Mesenchymal stem cell (in vitro differentiated cells and primary cell): ENCODE measurements around the gene UCN.
"Not testable (repeated sequence)": the region's sequence is repeated elsewhere in the genome, so short reads cannot be mapped to it uniquely, and the experiment has no call there.

Source experiments
- DNase-seq: peaks from one replicate; pipeline ENCODE4 v3.0.0-alpha.2; 2013
- H2AFZ ChIP-seq: one replicate; pipeline ENCODE4 v1.6.1; 2013; ENCODE audit warnings: low read depth, mild to moderate bottlenecking, control low read depth, inconsistent platforms, low read length, moderate library complexity
- H2AK5ac ChIP-seq: 2 replicates; pipeline ENCODE4 v1.6.1; 2013; ENCODE audit warnings: low read length, moderate library complexity, mild to moderate bottlenecking, inconsistent platforms; ENCODE audit not compliant: severe bottlenecking
- H2BK120ac ChIP-seq: one replicate; pipeline ENCODE4 v1.6.1; 2013; ENCODE audit warnings: low read depth, mild to moderate bottlenecking, inconsistent platforms, low read length, moderate library complexity
- H2BK12ac ChIP-seq, 2 experiments: one replicate each; pipeline ENCODE4 v1.6.1; 2013; ENCODE audit warnings: inconsistent platforms in 2 of 2, low read length in 2 of 2, mild to moderate bottlenecking in 2 of 2, moderate library complexity in 2 of 2, control low read depth in 1 of 2
- H2BK15ac ChIP-seq: one replicate; pipeline ENCODE4 v1.6.1; 2013; ENCODE audit warnings: mild to moderate bottlenecking, low read depth, inconsistent platforms; ENCODE audit not compliant: poor library complexity, severe bottlenecking
- H2BK5ac ChIP-seq: 2 replicates; pipeline ENCODE4 v1.6.1; 2013; ENCODE audit warnings: low read depth, mild to moderate bottlenecking, low read length, control low read depth, inconsistent platforms; ENCODE audit not compliant: poor library complexity, severe bottlenecking
- H3K14ac ChIP-seq, 2 experiments: one replicate each; pipeline ENCODE4 v1.6.1; 2013; ENCODE audit warnings: inconsistent platforms in 2 of 2, low read length in 2 of 2, control low read depth in 1 of 2, mild to moderate bottlenecking in 1 of 2, moderate library complexity in 1 of 2
- H3K18ac ChIP-seq, 2 experiments: one replicate each; pipeline ENCODE4 v1.6.1; 2013; ENCODE audit warnings: inconsistent platforms in 2 of 2, low read length in 2 of 2, control low read depth in 1 of 2, low read depth in 1 of 2, mild to moderate bottlenecking in 1 of 2
- H3K23ac ChIP-seq, 2 experiments: one replicate each; pipeline ENCODE4 v1.6.1; 2013; ENCODE audit warnings: inconsistent platforms in 2 of 2, low read length in 2 of 2, mild to moderate bottlenecking in 2 of 2, moderate library complexity in 2 of 2, control low read depth in 1 of 2
- H3K27ac ChIP-seq: 2 replicates; pipeline ENCODE4 v1.5.1; 2013; ENCODE audit warnings: mild to moderate bottlenecking, moderate library complexity, low read length, control low read depth, inconsistent platforms; ENCODE audit not compliant: poor library complexity, severe bottlenecking
- H3K27me3 ChIP-seq, 2 experiments: 2 replicates each; pipeline versions ENCODE4 v1.6.1 to v1.7.0; 2013; ENCODE audit warnings: low read length in 2 of 2, mild to moderate bottlenecking in 2 of 2, moderate library complexity in 2 of 2, control low read depth in 1 of 2, inconsistent platforms in 1 of 2; ENCODE audit not compliant: control insufficient read depth in 1 of 2, insufficient read depth in 1 of 2
- H3K36me3 ChIP-seq, 2 experiments: 2 replicates each; pipeline versions ENCODE4 v1.6.1 to v1.7.0; 2013; ENCODE audit warnings: low read length in 2 of 2, control low read depth in 1 of 2, inconsistent platforms in 1 of 2, low read depth in 1 of 2, mild to moderate bottlenecking in 1 of 2; ENCODE audit not compliant: insufficient read depth in 2 of 2, control insufficient read depth in 1 of 2
- H3K4ac ChIP-seq, 2 experiments: one replicate each; pipeline ENCODE4 v1.6.1; 2013; ENCODE audit warnings: inconsistent platforms in 2 of 2, low read length in 2 of 2, mild to moderate bottlenecking in 2 of 2, moderate library complexity in 2 of 2, control low read depth in 1 of 2, low read depth in 1 of 2
- H3K4me1 ChIP-seq: 2 replicates; pipeline ENCODE4 v1.6.1; 2013; ENCODE audit warnings: low read depth, low read length, control low read depth; ENCODE audit not compliant: control insufficient read depth, insufficient read depth
- H3K4me2 ChIP-seq: 2 replicates; pipeline ENCODE4 v1.6.1; 2013; ENCODE audit warnings: low read length, mild to moderate bottlenecking, inconsistent platforms; ENCODE audit not compliant: poor library complexity, severe bottlenecking
- H3K4me3 ChIP-seq, 2 experiments: 2 replicates each; pipeline versions ENCODE4 v1.5.1 to v1.7.0; 2013; ENCODE audit warnings: low read length in 2 of 2, mild to moderate bottlenecking in 2 of 2, control low read depth in 1 of 2, low read depth in 1 of 2; ENCODE audit not compliant: insufficient read depth in 1 of 2
- H3K79me1 ChIP-seq: replicated peaks from 2 replicates; pipeline ENCODE4 v1.6.1; 2013; ENCODE audit warnings: mild to moderate bottlenecking, control low read depth, low read length, inconsistent platforms; ENCODE audit not compliant: poor library complexity, severe bottlenecking
- H3K9ac ChIP-seq: 2 replicates; pipeline ENCODE4 v1.7.0; 2013; ENCODE audit warnings: mild to moderate bottlenecking, low read length, moderate library complexity
- H3K9me3 ChIP-seq: 2 replicates; pipeline ENCODE4 v1.7.0; 2013; ENCODE audit warnings: mild to moderate bottlenecking, low read length; ENCODE audit not compliant: control insufficient read depth
- H4K8ac ChIP-seq: one replicate; pipeline ENCODE4 v1.6.1; 2013; ENCODE audit warnings: inconsistent platforms, mild to moderate bottlenecking, low read length, moderate library complexity
- H4K91ac ChIP-seq: one replicate; pipeline ENCODE4 v1.6.1; 2013; ENCODE audit warnings: mild to moderate bottlenecking, low read length, inconsistent platforms
- WGBS: methylation state at CpG from one replicate; pipeline ENCODE4 v1.1.7; 2013; ENCODE audit warnings: mixed read lengths; 5-methylcytosine and 5-hydroxymethylcytosine counted together

UCN gene

DNA sequence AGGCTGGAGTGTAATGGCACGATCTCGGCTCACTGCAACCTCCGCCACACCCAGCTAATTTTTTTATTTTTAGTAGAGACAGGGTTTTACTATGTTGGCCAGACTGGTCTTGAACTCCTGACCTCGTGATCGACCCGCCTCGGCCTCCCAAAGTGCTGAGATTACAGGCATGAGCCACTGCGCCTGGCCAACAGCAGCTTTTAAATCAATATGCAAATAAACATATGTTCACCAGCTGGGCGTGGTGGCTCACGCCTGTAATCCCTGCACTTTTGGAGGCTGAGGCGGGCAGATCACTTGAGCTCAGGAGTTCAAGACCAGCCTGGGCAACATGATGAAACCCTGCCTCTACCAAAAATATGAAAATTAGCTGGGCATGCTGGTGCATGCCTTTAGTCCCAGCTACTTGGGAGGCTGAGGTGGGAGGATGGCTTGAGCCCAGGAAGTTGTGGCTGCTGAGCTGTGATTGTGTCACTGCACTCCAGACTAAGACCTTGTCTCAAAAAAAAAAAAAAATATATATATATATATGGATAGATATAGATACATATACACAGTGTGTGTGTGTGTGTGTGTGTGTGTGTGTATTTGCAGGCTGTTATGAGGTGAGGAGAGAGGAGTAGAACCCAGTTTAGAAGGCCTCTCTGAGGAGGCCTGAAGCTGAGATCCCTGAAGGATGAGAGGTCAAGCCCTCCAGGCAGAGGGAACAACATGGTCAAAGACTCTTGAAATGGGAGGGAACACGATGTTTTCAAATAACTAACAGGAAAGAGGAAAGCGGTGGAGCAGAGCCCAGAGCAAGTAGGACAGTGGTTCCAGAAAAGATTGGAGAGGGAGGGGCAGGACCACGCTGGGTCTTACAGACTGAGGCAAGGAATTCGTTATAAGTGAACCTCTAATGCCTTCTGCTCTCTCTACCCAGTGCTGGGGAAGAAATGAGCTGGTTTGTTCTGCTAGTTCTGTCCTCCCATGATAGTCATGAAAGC lies 35.4 kb downstream of the UCN start:
- not testable (repeated sequence) for H3K18ac ChIP-seq, H2AFZ ChIP-seq, H2BK15ac ChIP-seq, DNase-seq, H2AK5ac ChIP-seq, H2BK5ac ChIP-seq, H4K91ac ChIP-seq, H3K9ac ChIP-seq, H3K4me2 ChIP-seq, H2BK12ac ChIP-seq, H3K79me1 ChIP-seq, H3K14ac ChIP-seq, H3K23ac ChIP-seq, H4K8ac ChIP-seq, H3K4me1 ChIP-seq, H3K9me3 ChIP-seq, H3K4me3 ChIP-seq, H2BK120ac ChIP-seq, H3K36me3 ChIP-seq, H3K4ac ChIP-seq, H3K27ac ChIP-seq
- peaks cover 50 to 51% of the 10 kb centered on the region in 2 experiments for H3K27me3 ChIP-seq
- WGBS, result 86% methylated on average over 12 of the region's 15 CpGs

DNA sequence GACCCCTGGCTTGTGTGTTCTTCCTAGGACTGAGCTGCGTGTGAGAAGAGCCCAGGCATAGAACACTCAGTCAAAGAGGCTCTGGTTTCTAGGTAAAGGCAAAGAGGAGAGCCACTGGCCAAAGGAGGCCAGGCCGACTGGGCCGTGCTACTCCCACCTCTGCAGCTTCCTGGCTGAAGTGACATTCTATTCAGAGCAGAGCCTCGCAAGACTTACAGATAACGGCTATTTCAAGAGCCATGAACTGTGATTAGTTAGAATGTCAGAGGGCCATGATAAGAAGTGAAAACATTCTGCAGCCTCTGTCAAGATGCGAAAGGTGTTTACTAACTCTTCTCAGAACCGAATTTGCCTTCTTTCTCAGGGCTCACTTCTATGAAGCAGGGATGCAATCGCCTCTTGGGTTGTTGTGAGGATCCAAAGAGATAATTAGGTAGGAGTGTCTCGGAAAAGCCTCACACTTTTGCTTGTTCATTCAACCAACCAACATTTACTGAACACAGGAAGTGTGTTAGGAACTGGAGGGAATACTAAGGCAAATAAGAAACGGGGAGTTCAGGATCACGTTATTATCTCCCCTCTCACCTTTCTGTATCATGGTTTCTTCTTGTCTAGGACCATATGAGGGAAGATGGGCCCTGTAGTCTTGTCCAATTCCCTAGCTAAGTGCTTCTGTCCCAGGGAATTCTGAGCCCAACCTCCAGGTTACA lies 36.5 kb downstream of the UCN start:
- no peak overlapping the region for H2BK5ac ChIP-seq
- no peak overlapping the region for H2BK15ac ChIP-seq
- 27% methylated on average over 8 of the region's 11 CpGs for WGBS
- no peak overlapping the region for H3K4ac ChIP-seq
- H4K91ac ChIP-seq, result no peak overlapping the region
- H3K27ac ChIP-seq, result no peak overlapping the region
- peaks cover 52 to 53% of the 10 kb centered on the region in 2 experiments for H3K27me3 ChIP-seq
- H2BK12ac ChIP-seq, result no peak overlapping the region
- no peak overlapping the region for H3K4me3 ChIP-seq
- no peak overlapping the region for H2AK5ac ChIP-seq
- no peak overlapping the region for H4K8ac ChIP-seq
- no peak overlapping the region for H3K23ac ChIP-seq
- no peak overlapping the region for H2AFZ ChIP-seq
- no peak overlapping the region for H3K4me2 ChIP-seq
- H3K18ac ChIP-seq, result no peak overlapping the region
- no peaks in the 10 kb centered on the region for H3K9me3 ChIP-seq
- no peak overlapping the region for H3K9ac ChIP-seq
- no peak for DNase-seq
- no peaks in the 10 kb centered on the region for H3K36me3 ChIP-seq
- H3K79me1 ChIP-seq, result no peaks in the 10 kb centered on the region
- H2BK120ac ChIP-seq, result no peak overlapping the region
- no peaks in the 10 kb centered on the region for H3K4me1 ChIP-seq
- H3K14ac ChIP-seq, result no peak overlapping the region

DNA sequence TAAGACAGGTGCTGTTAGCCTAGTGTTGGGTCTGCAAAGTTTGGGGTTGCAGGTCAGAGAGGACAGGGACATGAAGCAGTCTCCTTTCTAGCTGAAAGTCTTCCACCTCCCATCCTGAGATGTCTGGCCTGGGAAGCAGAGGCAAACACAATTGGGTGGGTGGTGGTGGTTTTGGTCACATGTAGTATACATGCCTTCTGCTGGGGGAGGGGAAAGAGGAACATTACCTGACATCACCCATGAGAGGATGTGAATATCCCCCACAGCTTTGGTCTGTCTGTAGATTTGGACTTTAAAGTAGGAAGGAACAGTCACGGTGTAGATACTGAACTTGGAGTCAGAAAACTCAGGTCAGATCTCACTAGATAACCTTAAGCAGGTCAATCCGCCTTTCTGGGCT lies 37.6 kb downstream of the UCN start:
- no peak for DNase-seq
- Histone ChIP-seq H3K27ac (no peak overlapping the region), H3K14ac (no peak overlapping the region), H3K4ac (no peak overlapping the region), H3K9me3 (no peaks in the 10 kb centered on the region), H3K27me3 (peaks cover 54 to 56% of the 10 kb centered on the region in 2 experiments), H4K8ac (no peak overlapping the region), H2BK5ac (no peak overlapping the region), H2BK120ac (no peak overlapping the region), H2BK12ac (no peak overlapping the region), H2AK5ac (no peak overlapping the region), H2BK15ac (no peak overlapping the region), H3K23ac (no peak overlapping the region), H3K9ac (no peak overlapping the region), H3K4me1 (no peaks in the 10 kb centered on the region), H3K36me3 (no peaks in the 10 kb centered on the region), H3K4me2 (no peak overlapping the region), H2AFZ (no peak overlapping the region), H3K18ac (no peak overlapping the region), H4K91ac (no peak overlapping the region), H3K79me1 (no peaks in the 10 kb centered on the region), H3K4me3 (no peak overlapping the region)
- 95% methylated on average over 2 of the region's 2 CpGs for WGBS

DNA sequence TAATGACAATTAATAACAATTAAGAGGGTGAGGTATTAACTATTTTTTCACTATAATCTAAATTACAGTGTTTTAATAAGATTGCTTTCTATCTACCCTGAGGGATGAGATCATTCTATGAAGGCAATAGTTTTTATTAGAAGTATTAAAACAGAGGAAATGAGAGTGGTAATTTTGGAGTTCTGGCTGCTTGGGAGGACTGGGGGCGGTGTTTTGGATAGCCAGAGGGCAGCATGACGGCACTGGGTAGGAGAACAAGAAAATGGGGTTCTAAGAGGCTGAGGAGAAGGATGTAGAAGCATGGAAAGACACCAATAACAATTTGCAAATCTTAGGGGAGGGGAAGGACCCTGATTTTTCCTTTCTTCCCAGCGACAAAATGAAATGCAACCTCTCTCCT lies 38.1 kb downstream of the UCN start:
- no peaks in the 10 kb centered on the region for H3K79me1 ChIP-seq
- no peak overlapping the region for H3K4me2 ChIP-seq
- H3K14ac ChIP-seq, result no peak overlapping the region
- H3K4me3 ChIP-seq, result no peak overlapping the region
- H4K91ac ChIP-seq, result no peak overlapping the region
- no peak for DNase-seq
- H2BK15ac ChIP-seq, result no peak overlapping the region
- peaks cover under 1% of the 10 kb centered on the region for H3K4me1 ChIP-seq
- H4K8ac ChIP-seq, result no peak overlapping the region
- 98% methylated on average over 2 of the region's 3 CpGs for WGBS
- H2AK5ac ChIP-seq, result no peak overlapping the region
- no peak overlapping the region for H2AFZ ChIP-seq
- no peak overlapping the region for H3K18ac ChIP-seq
- H2BK120ac ChIP-seq, result no peak overlapping the region
- H3K36me3 ChIP-seq, result no peaks in the 10 kb centered on the region
- no peaks in the 10 kb centered on the region for H3K9me3 ChIP-seq
- no peak overlapping the region for H2BK12ac ChIP-seq
- no peak overlapping the region for H3K23ac ChIP-seq
- no peak overlapping the region for H3K9ac ChIP-seq
- H3K4ac ChIP-seq, result no peak overlapping the region
- no peak overlapping the region for H2BK5ac ChIP-seq
- H3K27me3 ChIP-seq, result peaks cover 55 to 57% of the 10 kb centered on the region in 2 experiments
- no peak overlapping the region for H3K27ac ChIP-seq
